Osteoblast (primary cell): ENCODE results near the gene PIGN. TPM values are rescaled to one million over a fixed set of nuclear protein-coding genes. Genes with fewer than 3 reads are reported as not detected.
A peak's percentile ranks its signal among the peaks of the same experiment; 100 is the strongest.

Experiments
- DNase-seq: peaks from one replicate; pipeline ENCODE4 v3.0.0; 2011; ENCODE audit warnings: low spot score, mixed read lengths; ENCODE audit not compliant: insufficient read length; ENCODE audit errors: missing footprints
- H2AFZ ChIP-seq: 2 replicates; pipeline ENCODE4 v1.6.0; 2011; ENCODE audit warnings: mild to moderate bottlenecking, low read length
- H3K27ac ChIP-seq: 2 replicates; pipeline ENCODE4 v1.5.1; 2011; ENCODE audit warnings: mild to moderate bottlenecking, low read depth, low read length, moderate library complexity
- H3K27me3 ChIP-seq: 2 replicates; pipeline ENCODE4 v1.6.0; 2012; ENCODE audit warnings: mild to moderate bottlenecking, control low read depth, inconsistent platforms, low read length, moderate library complexity; ENCODE audit not compliant: insufficient read depth
- H3K36me3 ChIP-seq: 2 replicates; pipeline ENCODE4 v1.5.1; 2011; ENCODE audit warnings: mild to moderate bottlenecking, low read length, control low read depth, moderate library complexity; ENCODE audit not compliant: insufficient read depth
- H3K4me1 ChIP-seq: 2 replicates; pipeline ENCODE4 v1.5.1; 2011; ENCODE audit warnings: mild to moderate bottlenecking, low read length, control low read depth, moderate library complexity; ENCODE audit not compliant: insufficient read depth
- H3K4me2 ChIP-seq: 2 replicates; pipeline ENCODE4 v1.6.0; 2011; ENCODE audit warnings: mild to moderate bottlenecking, low read length; ENCODE audit not compliant: insufficient read depth
- H3K4me3 ChIP-seq: fragments of 200-600 bp; sonication (generic); 3 replicates; pipeline ENCODE4 v1.5.1; 2012; ENCODE audit warnings: mild to moderate bottlenecking, low read length, inconsistent platforms; ENCODE audit not compliant: insufficient read depth
- H3K79me2 ChIP-seq: 2 replicates; pipeline ENCODE4 v1.6.0; 2012; ENCODE audit warnings: mild to moderate bottlenecking, low read length, control low read depth, inconsistent platforms; ENCODE audit not compliant: insufficient read depth
- H3K9me3 ChIP-seq: 2 replicates; pipeline ENCODE4 v1.5.1; 2011; ENCODE audit warnings: low read depth, low read length, control low read depth
- H4K20me1 ChIP-seq: 2 replicates; pipeline ENCODE4 v1.6.0; 2012; ENCODE audit warnings: mild to moderate bottlenecking, low read length, control low read depth; ENCODE audit not compliant: insufficient read depth
- total RNA-seq: library from RNA; depleted of rRNA; stranded (reverse); fragments of >200 nt; gene quantifications from 2 replicates; pipeline ENCODE4 v1.2.3, GENCODE V29; 2012
- TF ChIP-seq, protein P1 (sequence below): IDR thresholded peaks from 2 replicates; pipeline ENCODE4 v1.5.1; 2011; ENCODE audit warnings: mild to moderate bottlenecking, low read depth, low read length, moderate library complexity; ENCODE audit errors: extremely low read depth

Gene PIGN
- total RNA-seq, 1 donor: 44.2 TPM

- H3K4me2 ChIP-seq: no peak overlapping the region
- DNase-seq: peak; percentile 11
- H3K4me1 ChIP-seq: peaks cover 13% of the 10 kb centered on the region
- H3K27ac ChIP-seq: no peak overlapping the region
- H3K4me3 ChIP-seq: no peak overlapping the region
- H3K27me3 ChIP-seq: no peaks in the 10 kb centered on the region
- H4K20me1 ChIP-seq: no peaks in the 10 kb centered on the region
- no peaks in the 10 kb centered on the region for H3K79me2 ChIP-seq
- H3K9me3 ChIP-seq: no peaks in the 10 kb centered on the region
- H3K36me3 ChIP-seq: no peaks in the 10 kb centered on the region
- TF ChIP-seq, protein P1, sequence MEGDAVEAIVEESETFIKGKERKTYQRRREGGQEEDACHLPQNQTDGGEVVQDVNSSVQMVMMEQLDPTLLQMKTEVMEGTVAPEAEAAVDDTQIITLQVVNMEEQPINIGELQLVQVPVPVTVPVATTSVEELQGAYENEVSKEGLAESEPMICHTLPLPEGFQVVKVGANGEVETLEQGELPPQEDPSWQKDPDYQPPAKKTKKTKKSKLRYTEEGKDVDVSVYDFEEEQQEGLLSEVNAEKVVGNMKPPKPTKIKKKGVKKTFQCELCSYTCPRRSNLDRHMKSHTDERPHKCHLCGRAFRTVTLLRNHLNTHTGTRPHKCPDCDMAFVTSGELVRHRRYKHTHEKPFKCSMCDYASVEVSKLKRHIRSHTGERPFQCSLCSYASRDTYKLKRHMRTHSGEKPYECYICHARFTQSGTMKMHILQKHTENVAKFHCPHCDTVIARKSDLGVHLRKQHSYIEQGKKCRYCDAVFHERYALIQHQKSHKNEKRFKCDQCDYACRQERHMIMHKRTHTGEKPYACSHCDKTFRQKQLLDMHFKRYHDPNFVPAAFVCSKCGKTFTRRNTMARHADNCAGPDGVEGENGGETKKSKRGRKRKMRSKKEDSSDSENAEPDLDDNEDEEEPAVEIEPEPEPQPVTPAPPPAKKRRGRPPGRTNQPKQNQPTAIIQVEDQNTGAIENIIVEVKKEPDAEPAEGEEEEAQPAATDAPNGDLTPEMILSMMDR: no peak
- no peak overlapping the region for H2AFZ ChIP-seq
Measured at GRCh38 chr18:62109676-62110075, 77.2 kb downstream of the PIGN start.

DNA sequence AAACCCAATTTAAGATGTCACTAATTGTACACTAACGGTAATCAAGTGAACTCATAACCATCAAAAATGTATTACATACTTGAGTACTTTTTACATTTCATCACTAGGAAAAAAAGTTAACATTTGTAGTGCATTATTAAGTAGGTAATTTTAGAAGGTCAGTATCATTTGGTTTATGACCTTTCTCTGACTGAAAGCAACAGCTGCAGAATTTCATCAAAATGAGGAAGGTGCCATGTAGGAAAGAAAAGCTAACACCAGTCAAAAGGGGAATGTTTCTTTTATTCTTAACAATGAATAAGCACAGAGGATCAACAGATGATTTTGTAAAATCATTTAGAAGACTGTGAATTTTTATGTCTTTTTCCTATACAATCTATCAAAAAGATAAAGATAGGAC, 79.0 kb downstream of the PIGN start:
- Histone ChIP-seq H3K79me2 (no peaks in the 10 kb centered on the region), H3K9me3 (no peaks in the 10 kb centered on the region), H3K27me3 (no peaks in the 10 kb centered on the region), H3K4me3 (no peak overlapping the region), H4K20me1 (no peaks in the 10 kb centered on the region), H3K4me2 (no peak overlapping the region), H3K4me1 (peaks cover 13% of the 10 kb centered on the region), H3K36me3 (no peaks in the 10 kb centered on the region), H2AFZ (no peak overlapping the region), H3K27ac (no peak overlapping the region)
- DNase-seq: no peak
- TF ChIP-seq, protein P1: no peak

DNA sequence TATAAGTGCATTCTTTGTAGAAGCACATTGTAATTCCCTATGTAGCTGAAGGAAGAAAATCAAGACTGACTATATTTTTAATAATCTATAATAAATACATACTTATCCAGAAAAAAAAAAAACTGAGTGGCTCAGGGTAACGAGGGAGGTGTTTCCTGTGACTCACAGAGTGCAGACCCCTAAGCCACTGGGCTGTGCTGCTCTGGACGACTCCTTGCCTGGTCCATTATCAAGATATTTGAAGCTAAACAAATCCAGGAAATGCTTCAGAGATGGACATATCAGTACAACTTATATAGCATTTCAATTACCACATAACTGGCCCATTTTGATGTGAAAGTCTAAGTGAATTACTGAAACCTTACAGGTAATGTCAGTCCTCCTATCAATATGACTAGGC, 80.6 kb downstream of the PIGN start:
- Histone ChIP-seq H3K4me2 (no peak overlapping the region), H2AFZ (no peak overlapping the region)

GRCh38 chr18:62105376-62105775, 81.5 kb downstream of the PIGN start:
- H3K79me2 ChIP-seq: no peaks in the 10 kb centered on the region
- no peak overlapping the region for H3K27ac ChIP-seq
- no peaks in the 10 kb centered on the region for H3K27me3 ChIP-seq
- no peak for DNase-seq
- peaks cover 18% of the 10 kb centered on the region for H3K4me1 ChIP-seq
- TF ChIP-seq, protein P1: no peak
- no peaks in the 10 kb centered on the region for H3K36me3 ChIP-seq
- H4K20me1 ChIP-seq: no peaks in the 10 kb centered on the region
- no peak overlapping the region for H2AFZ ChIP-seq
- H3K4me3 ChIP-seq: no peak overlapping the region
- H3K9me3 ChIP-seq: no peaks in the 10 kb centered on the region
- H3K4me2 ChIP-seq: no peak overlapping the region

More for the DNA sequence above, 80.6 kb downstream of the PIGN start:
- no peak for DNase-seq
- Histone ChIP-seq H3K27ac (no peak overlapping the region), H3K4me1 (peaks cover 16% of the 10 kb centered on the region), H3K4me3 (no peak overlapping the region), H3K27me3 (no peaks in the 10 kb centered on the region), H3K79me2 (no peaks in the 10 kb centered on the region), H4K20me1 (no peaks in the 10 kb centered on the region), H3K36me3 (no peaks in the 10 kb centered on the region), H3K9me3 (no peaks in the 10 kb centered on the region)
- TF ChIP-seq, protein P1: no peak
